NCI-H146 treated with DMSO at 0.1 percent for 48 hours (cell line): ENCODE measurements around the gene ARNT2.

Experiments used
- DNase-seq: peaks from one replicate; lab custom pipeline; 2025; ENCODE audit not compliant: unreplicated experiment; lab: John Stamatoyannopoulos, UW

The ARNT2 gene

GRCh38 chr15:80609091-80609490, 204.9 kb downstream of the ARNT2 start:
- DNase-seq, result peak; percentile 36

GRCh38 chr15:80609512-80609946, 205.3 kb downstream of the ARNT2 start:
- peak; percentile 39 for DNase-seq

GRCh38 chr15:80611543-80612080, 207.4 kb downstream of the ARNT2 start:
- no peak for DNase-seq

GRCh38 chr15:80612118-80612823, 208.1 kb downstream of the ARNT2 start:
- DNase-seq, result no peak

- no peak for DNase-seq
These were observed 209.7 kb downstream of the ARNT2 start for GRCh38 chr15:80613762-80614365.

GRCh38 chr15:80614711-80615360, 210.7 kb downstream of the ARNT2 start:
- DNase-seq, result no peak

- no peak for DNase-seq
These were observed 211.2 kb downstream of the ARNT2 start for GRCh38 chr15:80615361-80615736.

GRCh38 chr15:80615783-80616391, 211.7 kb downstream of the ARNT2 start:
- no peak for DNase-seq

GRCh38 chr15:80618685-80619400, 214.7 kb downstream of the ARNT2 start:
- no peak for DNase-seq

- no peak for DNase-seq
These were observed 215.5 kb downstream of the ARNT2 start for GRCh38 chr15:80619680-80620079.

- no peak for DNase-seq
These were observed 216.0 kb downstream of the ARNT2 start for GRCh38 chr15:80620141-80620540.

- no peak for DNase-seq
These were observed 216.7 kb downstream of the ARNT2 start for GRCh38 chr15:80620931-80621330.

GRCh38 chr15:80626643-80627120, 222.5 kb downstream of the ARNT2 start:
- no peak for DNase-seq

- DNase-seq, result no peak
These were observed 225.2 kb downstream of the ARNT2 start for GRCh38 chr15:80629355-80629754.

- DNase-seq, result no peak
These were observed 226.8 kb downstream of the ARNT2 start for GRCh38 chr15:80630981-80631380.

GRCh38 chr15:80633221-80633620, 229.0 kb downstream of the ARNT2 start:
- no peak for DNase-seq

GRCh38 chr15:80635953-80636352, 231.8 kb downstream of the ARNT2 start:
- DNase-seq, result no peak

GRCh38 chr15:80636675-80637074, 232.5 kb downstream of the ARNT2 start:
- DNase-seq, result no peak

- no peak for DNase-seq
These were observed 233.6 kb downstream of the ARNT2 start for GRCh38 chr15:80637747-80638146.

- DNase-seq, result no peak
These were observed 234.5 kb downstream of the ARNT2 start for GRCh38 chr15:80638553-80639167.
